Common myeloid progenitor, CD34-positive (primary cell): Measurements from ENCODE around the gene GEN1.

ENCODE experiments used
- CTCF ChIA-PET: fragments of 350-600 bp; sonication (Branson Sonifier 250); formaldehyde crosslinking; loops from one replicate; lab custom pipeline; 2021; ENCODE audit warnings: antibody characterized with exemption; lab: Charles Lee
- POLR2A ChIA-PET: fragments of 350-600 bp; sonication (Branson Sonifier 250); formaldehyde crosslinking; loops from one replicate; lab custom pipeline; 2021; ENCODE audit warnings: antibody characterized with exemption; lab: Charles Lee
- DNase-seq, 3 donors: peaks; one replicate each; pipeline versions ENCODE4 v3.0.0 to v3.0.0-alpha.2; 2013
- H3K27ac ChIP-seq, 2 experiments: 1 replicate in 1 of 2; 2 replicates in 1 of 2; pipeline ENCODE4 v1.7.0; 2013; ENCODE audit warnings: inconsistent platforms in 2 of 2, low read length in 2 of 2, mild to moderate bottlenecking in 2 of 2, low read depth in 1 of 2, moderate library complexity in 1 of 2; ENCODE audit not compliant: severe bottlenecking in 2 of 2, insufficient read depth in 1 of 2, poor library complexity in 1 of 2
- H3K27me3 ChIP-seq, 5 experiments: replicated peaks in 2 of 5; 1 replicate in 3 of 5; 2 replicates in 2 of 5; pipeline versions ENCODE4 v1.6.1 to v1.7.0; 2013; ENCODE audit warnings: low read length in 4 of 5, mild to moderate bottlenecking in 2 of 5, moderate library complexity in 2 of 5, inconsistent platforms in 1 of 5; ENCODE audit not compliant: insufficient read depth in 5 of 5, control insufficient read depth in 4 of 5
- H3K36me3 ChIP-seq, 4 experiments: 1 replicate in 2 of 4; 2 replicates in 2 of 4; pipeline versions ENCODE4 v1.6.1 to v1.7.0; 2013; ENCODE audit warnings: low read length in 3 of 4, control low read depth in 1 of 4, mild to moderate bottlenecking in 1 of 4; ENCODE audit not compliant: control insufficient read depth in 4 of 4, insufficient read depth in 4 of 4
- H3K4me1 ChIP-seq, 4 experiments: 1 replicate in 3 of 4; 2 replicates in 1 of 4; pipeline versions ENCODE4 v1.6.1 to v1.7.1; 2013; ENCODE audit warnings: low read length in 3 of 4, mild to moderate bottlenecking in 3 of 4, control low read depth in 1 of 4, inconsistent platforms in 1 of 4, moderate library complexity in 1 of 4; ENCODE audit not compliant: control insufficient read depth in 4 of 4, insufficient read depth in 4 of 4; ENCODE audit errors: control extremely low read depth in 1 of 4
- H3K4me3 ChIP-seq, 7 experiments: 1 replicate in 4 of 7; 2 replicates in 3 of 7; pipeline versions ENCODE4 v1.5.1 to v1.7.0; 2013; ENCODE audit warnings: mild to moderate bottlenecking in 7 of 7, low read length in 6 of 7, moderate library complexity in 6 of 7, inconsistent platforms in 2 of 7, low read depth in 2 of 7, control low read depth in 1 of 7; ENCODE audit not compliant: insufficient read depth in 4 of 7, control insufficient read depth in 1 of 7; ENCODE audit errors: extremely low read depth in 1 of 7
- H3K9me3 ChIP-seq, 5 experiments: 1 replicate in 4 of 5; 2 replicates in 1 of 5; pipeline versions ENCODE4 v1.6.1 to v1.7.1; 2013; ENCODE audit warnings: low read length in 4 of 5, mild to moderate bottlenecking in 2 of 5, inconsistent platforms in 1 of 5, low read depth in 1 of 5, moderate library complexity in 1 of 5; ENCODE audit not compliant: control insufficient read depth in 4 of 5, insufficient read depth in 2 of 5; ENCODE audit errors: control extremely low read depth in 1 of 5
- WGBS: methylation state at CpG from one replicate; pipeline ENCODE4 v1.1.5; 2013; ENCODE audit not compliant: insufficient coverage; 5-methylcytosine and 5-hydroxymethylcytosine counted together

Gene GEN1

DNA sequence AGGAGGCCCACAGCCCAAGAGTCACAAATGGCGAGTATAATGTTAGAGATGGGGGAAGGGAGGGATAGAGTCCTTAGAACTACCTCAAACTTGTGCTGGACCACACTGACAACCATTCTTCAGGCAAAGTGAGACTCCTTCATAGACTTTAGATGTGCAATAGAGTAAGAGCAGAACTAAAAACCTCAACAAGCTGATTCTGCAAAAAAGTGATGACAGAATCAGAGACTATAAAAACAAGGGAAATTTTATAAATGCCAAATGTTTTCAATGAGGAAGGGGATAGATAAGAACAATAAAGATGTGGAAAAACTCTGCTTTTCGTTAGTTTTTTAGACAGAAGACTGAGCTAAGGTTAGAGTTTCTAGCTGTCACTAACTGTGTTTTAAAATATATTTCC lies 18.1 kb upstream of the GEN1 start:
- Histone ChIP-seq H3K27ac (no peak overlapping the region), H3K36me3 (peaks cover 3 to 47% (median 28%) of the 10 kb centered on the region in 4 experiments)
- CTCF ChIA-PET = interaction anchor here (3.9 kb wide), 1 partner anchor 17 kb away, joined by 15 read pairs; no protein-coding TSS in a partner anchor

DNA sequence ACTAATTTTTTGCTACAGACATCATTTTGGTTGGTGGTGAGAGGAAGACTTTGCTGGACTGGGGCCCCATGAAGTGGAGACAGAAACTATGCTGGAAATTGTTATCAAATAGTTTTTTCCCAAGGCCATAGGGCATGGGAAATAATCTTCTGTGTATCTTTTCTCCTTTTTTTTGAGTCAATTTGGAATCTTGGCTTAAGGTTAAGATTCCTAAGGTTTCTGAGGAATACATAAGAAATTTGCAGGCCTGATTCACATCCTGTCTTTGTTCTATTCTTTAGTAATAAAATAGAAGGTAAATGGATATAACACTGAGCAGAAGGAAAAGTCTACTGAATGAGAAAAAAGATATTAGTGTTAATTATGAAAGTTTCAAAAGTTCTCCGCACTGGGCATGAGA lies 16.9 kb upstream of the GEN1 start:
- no peak for DNase-seq
- Histone ChIP-seq H3K4me1 (no peaks in the 10 kb centered on the region), H3K36me3 (peaks cover 0 to 46% (median 25%) of the 10 kb centered on the region in 4 experiments), H3K27ac (no peak overlapping the region), H3K4me3 (no peak overlapping the region), H3K9me3 (no peaks in the 10 kb centered on the region), H3K27me3 (no peaks in the 10 kb centered on the region)
- ChIA-PET CTCF (interaction anchor here (1.8 kb wide), 1 partner anchor 17 kb away, joined by 5 read pairs; no protein-coding TSS in a partner anchor), POLR2A (no interaction called here)
- 80% methylated on average over 1 of the region's 1 CpG for WGBS

More for the DNA sequence above, 18.1 kb upstream of the GEN1 start:
- POLR2A ChIA-PET = no interaction called here
- Histone ChIP-seq H3K9me3 (no peaks in the 10 kb centered on the region), H3K27me3 (no peaks in the 10 kb centered on the region), H3K4me3 (no peak overlapping the region), H3K4me1 (no peaks in the 10 kb centered on the region)
- DNase-seq = no peak
- no CpG with 5 or more reads among the region's 2 CpGs for WGBS

DNA sequence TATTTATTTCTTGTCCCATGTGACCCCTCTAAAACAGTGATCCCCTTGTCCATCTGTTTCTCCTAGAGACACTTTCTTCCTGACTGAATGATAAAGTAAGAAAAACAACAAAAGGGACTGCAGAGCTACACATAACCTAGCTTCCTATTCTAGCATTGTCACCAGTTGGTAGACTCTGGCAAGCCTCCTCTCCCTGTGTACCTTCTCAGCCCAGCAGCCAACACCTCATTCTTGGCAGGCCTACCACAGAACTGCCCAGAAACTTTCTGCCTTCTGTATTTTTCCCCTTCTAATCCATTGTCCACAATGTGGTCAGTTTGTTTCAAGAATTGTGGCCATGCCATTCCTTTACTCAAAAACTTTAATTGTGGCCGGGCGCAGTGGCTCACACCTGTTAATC lies 13.7 kb upstream of the GEN1 start:
- H3K9me3 ChIP-seq = no peaks in the 10 kb centered on the region
- 100% methylated on average over 2 of the region's 2 CpGs for WGBS
- no peak overlapping the region for H3K4me3 ChIP-seq
- CTCF ChIA-PET = interaction anchor here (0.8 kb wide), 1 partner anchor 20 kb away, joined by 3 read pairs; no protein-coding TSS in a partner anchor
- DNase-seq = no peak
- no peaks in the 10 kb centered on the region for H3K4me1 ChIP-seq
- no peak overlapping the region for H3K27ac ChIP-seq
- no peaks in the 10 kb centered on the region for H3K27me3 ChIP-seq
- POLR2A ChIA-PET = no interaction called here
- H3K36me3 ChIP-seq = peaks cover 2 to 41% (median 22%) of the 10 kb centered on the region in 4 experiments

DNA sequence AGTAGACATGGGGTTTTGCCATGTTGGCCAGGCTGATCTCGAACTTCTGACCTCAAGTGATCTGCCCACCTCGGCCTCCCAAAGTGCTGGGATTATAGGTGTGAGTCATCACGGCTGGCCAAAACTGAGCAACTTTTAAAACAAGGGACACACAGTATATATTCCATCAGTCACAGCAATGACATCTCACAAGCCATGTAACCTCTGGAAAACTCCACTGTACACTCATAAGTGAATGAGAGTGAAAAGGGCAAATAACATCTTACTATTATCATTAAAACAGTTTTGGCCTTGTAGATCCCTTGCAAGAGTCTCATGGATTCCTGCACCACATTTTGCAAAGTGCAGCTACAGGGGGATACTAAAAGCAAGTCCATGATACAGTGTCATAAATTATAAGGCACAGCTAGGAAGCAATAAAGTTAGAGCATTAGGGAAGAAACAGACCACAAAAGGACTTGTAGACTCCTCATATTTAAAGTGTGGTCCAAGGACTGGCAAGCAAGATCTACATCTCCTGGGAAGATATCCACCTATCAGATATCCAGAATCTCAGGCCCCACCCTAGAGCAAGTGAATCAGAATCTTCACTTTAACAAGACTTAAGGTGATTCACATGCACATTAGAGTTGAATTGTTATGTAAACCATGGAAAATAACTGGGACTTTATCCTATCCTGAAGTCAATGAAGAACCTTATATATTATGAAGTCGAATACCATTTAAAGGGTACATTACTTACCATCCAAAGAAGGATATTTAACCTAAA lies 6.1 kb upstream of the GEN1 start:
- Histone ChIP-seq H3K4me1 (peaks cover 0 to 5% (median 4%) of the 10 kb centered on the region in 4 experiments), H3K4me3 (no peak overlapping the region), H3K9me3 (no peaks in the 10 kb centered on the region), H3K36me3 (peaks cover 0 to 6% (median 2%) of the 10 kb centered on the region in 4 experiments), H3K27me3 (no peaks in the 10 kb centered on the region), H3K27ac (no peak overlapping the region)
- ChIA-PET POLR2A (no interaction called here), CTCF (interaction anchor here (0.8 kb wide), 1 partner anchor 45 kb away, joined by 3 read pairs; no protein-coding TSS in a partner anchor)
- no peak for DNase-seq
- WGBS = 93% methylated on average over 2 of the region's 4 CpGs

DNA sequence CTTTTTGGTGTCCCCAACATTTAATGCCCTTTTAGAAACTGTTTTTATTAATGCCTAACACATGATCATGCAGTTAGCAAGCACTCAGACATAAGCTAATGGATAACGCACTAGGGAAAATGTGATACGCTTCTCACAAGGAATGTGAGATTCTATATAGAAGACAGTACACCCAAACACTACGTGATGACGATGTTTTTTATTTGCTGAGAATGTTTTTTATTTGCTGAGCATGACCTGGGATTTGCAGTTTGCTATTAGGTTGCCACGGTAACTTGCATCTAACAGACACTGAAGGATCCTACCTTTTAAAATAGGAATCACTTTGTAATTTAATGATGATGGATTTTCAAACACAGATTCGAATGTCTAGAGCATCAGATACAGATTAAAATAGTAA lies 5.2 kb upstream of the GEN1 start:
- H3K4me3 ChIP-seq = no peak overlapping the region
- ChIA-PET CTCF (interaction anchor here (0.8 kb wide), 1 partner anchor 44 kb away, joined by 3 read pairs; no protein-coding TSS in a partner anchor), POLR2A (no interaction called here)
- H3K27me3 ChIP-seq = no peaks in the 10 kb centered on the region
- no peak overlapping the region for H3K27ac ChIP-seq
- peaks cover 0 to 7% (median 5%) of the 10 kb centered on the region in 4 experiments for H3K4me1 ChIP-seq
- H3K9me3 ChIP-seq = no peaks in the 10 kb centered on the region
- peaks cover 0 to 6% (median 2%) of the 10 kb centered on the region in 4 experiments for H3K36me3 ChIP-seq
- no peak for DNase-seq
- 100% methylated on average over 3 of the region's 6 CpGs for WGBS

DNA sequence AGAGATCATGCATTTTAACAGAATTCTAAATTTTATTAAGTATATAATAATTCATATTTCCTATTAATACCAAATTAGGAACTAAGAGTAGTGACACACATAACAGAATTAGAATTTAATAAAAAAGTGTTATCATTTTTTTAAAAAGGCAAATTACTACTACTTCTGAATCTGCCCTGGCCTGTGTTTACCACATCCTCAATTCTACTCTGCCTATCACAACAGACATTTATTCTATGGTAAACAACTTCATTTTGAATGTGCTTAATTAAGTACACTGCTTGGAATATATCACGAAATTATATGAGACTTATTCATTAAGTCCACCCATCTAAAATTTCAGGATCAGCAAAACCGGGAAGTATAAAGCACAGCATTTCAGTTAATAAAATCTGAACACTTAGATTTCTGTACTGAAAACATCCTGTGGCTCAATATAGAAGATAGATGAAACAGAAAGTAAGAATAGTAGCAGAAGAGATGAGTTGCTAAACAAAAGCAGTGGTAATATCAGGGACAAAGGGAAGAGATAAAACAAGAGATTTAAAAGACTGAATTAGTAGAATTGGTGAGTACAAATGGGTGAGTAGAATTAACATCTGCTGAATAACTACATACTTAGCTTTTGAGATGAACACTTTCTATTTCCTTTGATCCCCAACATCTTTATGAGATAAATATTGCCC lies 4.0 kb upstream of the GEN1 start:
- Histone ChIP-seq H3K27me3 (no peaks in the 10 kb centered on the region), H3K4me1 (peaks cover 2 to 10% (median 7%) of the 10 kb centered on the region in 4 experiments), H3K27ac (no peak overlapping the region), H3K4me3 (no peak overlapping the region), H3K36me3 (peaks cover 0 to 2% (median 0%) of the 10 kb centered on the region in 4 experiments), H3K9me3 (no peaks in the 10 kb centered on the region)
- no CpG with 5 or more reads among the region's 2 CpGs for WGBS
- ChIA-PET CTCF (interaction anchor here (1.0 kb wide), 2 partner anchors 15 to 30 kb away, joined by 3 read pairs; no protein-coding TSS in a partner anchor), POLR2A (no interaction called here)
- DNase-seq = peak in 2 of 3 donors; percentile 13 to 31
